ENCODE measurements around the gene CSTPP1. TPM values are rescaled to one million over a fixed set of nuclear protein-coding genes. Genes with fewer than 3 reads are reported as not detected.

The CSTPP1 gene
- total and polyA plus RNA-seq, 8 donors: 16.4 to 146 (median 37.3) TPM

- Histone ChIP-seq H3K36me3 (peaks cover 0 to 6% (median 2%) of the 10 kb centered on the region in 4 donors), H3K4me1 (peaks cover under 1 to 16% (median 11%) of the 10 kb centered on the region in 4 donors), H3K4me3 (no peak overlapping the region), H3K27me3 (no peaks in the 10 kb centered on the region), H3K9me3 (no peaks in the 10 kb centered on the region), H3K27ac (peak overlapping the region in 4 of 5 donors; percentile 2 to 66 (median 36))
- TF ChIP-seq POLR2AphosphoS5 (IDR thresholded peaks at IDR 0.05): peak in 1 of 3 donors; percentile 21
- TF ChIP-seq POLR2A (IDR thresholded peaks at IDR 0.05): no peak
- no peak for TF ChIP-seq CTCF (IDR thresholded peaks at IDR 0.05)
- WGBS, 5 donors: 40 to 75% (median 61%) methylated on average over 6 of the region's 6 CpGs
- DNase-seq: peak; percentile 45 to 60
- intact Hi-C loops (cut with DNase I; ENCODE audit: low total_unique reads): no loop called here
Measured at GRCh38 chr11:46942172-46942571, 5.6 kb downstream of the CSTPP1 start.

- Histone ChIP-seq H3K36me3 (peaks cover 0 to 6% (median 2%) of the 10 kb centered on the region in 4 donors), H3K9me3 (no peaks in the 10 kb centered on the region), H3K27me3 (no peaks in the 10 kb centered on the region), H3K4me1 (peaks cover 12 to 32% (median 27%) of the 10 kb centered on the region in 4 donors), H3K4me3 (no peak overlapping the region), H3K27ac (no peak overlapping the region)
- DNase-seq: no peak
- intact Hi-C loops (cut with DNase I; ENCODE audit: low total_unique reads): no loop called here
- 85 to 93% (median 88%) methylated on average over 4 of the region's 4 CpGs for WGBS, 5 donors
- TF ChIP-seq CTCF (IDR thresholded peaks at IDR 0.05) (no peak), POLR2A (IDR thresholded peaks at IDR 0.05) (no peak), POLR2AphosphoS5 (IDR thresholded peaks at IDR 0.05) (no peak), EP300 (IDR thresholded peaks at IDR 0.05) (no peak)
Measured at GRCh38 chr11:46944356-46945075, 8.0 kb downstream of the CSTPP1 start.

GRCh38 chr11:46947399-46948077 lies 11.0 kb downstream of the CSTPP1 start:
- intact Hi-C loops (cut with DNase I; ENCODE audit: low total_unique reads): no loop called here
- H3K36me3 ChIP-seq: no peaks in the 10 kb centered on the region
- TF ChIP-seq CTCF (IDR thresholded peaks at IDR 0.05): no peak
- TF ChIP-seq POLR2A (IDR thresholded peaks at IDR 0.05): no peak
- 22 to 48% (median 40%) methylated on average over 3 of the region's 3 CpGs for WGBS, 5 donors
- peaks cover 12 to 37% (median 30%) of the 10 kb centered on the region in 4 donors for H3K4me1 ChIP-seq
- no peaks in the 10 kb centered on the region for H3K9me3 ChIP-seq
- H3K27me3 ChIP-seq: no peaks in the 10 kb centered on the region
- H3K27ac ChIP-seq: peak overlapping the region in 4 of 5 donors; percentile 12 to 45 (median 38)
- no peak overlapping the region for H3K4me3 ChIP-seq
- DNase-seq: peak in 1 of 2 donors; percentile 9

- no peaks in the 10 kb centered on the region for H3K9me3 ChIP-seq
- no peak for TF ChIP-seq POLR2AphosphoS5 (IDR thresholded peaks at IDR 0.05)
- no peak for TF ChIP-seq POLR2A (IDR thresholded peaks at IDR 0.05)
- TF ChIP-seq CTCF (IDR thresholded peaks at IDR 0.05): no peak
- TF ChIP-seq EP300 (IDR thresholded peaks at IDR 0.05): no peak
- H3K4me3 ChIP-seq: no peak overlapping the region
- peaks cover 12 to 37% (median 30%) of the 10 kb centered on the region in 4 donors for H3K4me1 ChIP-seq
- WGBS, 5 donors: 72 to 85% (median 74%) methylated on average over 4 of the region's 4 CpGs
- H3K27ac ChIP-seq: peak overlapping the region in 3 of 5 donors; percentile 31 to 45 (median 45)
- peak in 1 of 2 donors; percentile 43 for DNase-seq
- no peaks in the 10 kb centered on the region for H3K36me3 ChIP-seq
- no peaks in the 10 kb centered on the region for H3K27me3 ChIP-seq
- intact Hi-C loops (cut with DNase I; ENCODE audit: low total_unique reads): no loop called here
Measured at GRCh38 chr11:46948378-46949131, 12.0 kb downstream of the CSTPP1 start.

All from stomach (tissue), 9 donors.